GM23338 (cell line): ENCODE data around the gene CNTNAP2. TPM values are rescaled to one million over a fixed set of nuclear protein-coding genes. Genes with fewer than 3 reads are reported as not detected.

ENCODE experiments used
- ATAC-seq: fragments of 200-7000 bp; cut with Tn5 transposase; 3 replicates; pipeline ENCODE4 v1.9.1; 2020
- DNase-seq: peaks from one replicate; pipeline ENCODE4 v3.0.0-alpha.2; 2015; ENCODE audit warnings: low spot score
- H2AFZ ChIP-seq: fragments of 200-600 bp; sonication (generic); 2 replicates; pipeline ENCODE4 v1.8.0; 2016; ENCODE audit warnings: antibody characterized with exemption, mild to moderate bottlenecking, moderate library complexity
- H3F3A ChIP-seq: fragments of 200-600 bp; sonication (generic); replicated peaks from 2 replicates; pipeline ENCODE4 v1.8.0; 2017; ENCODE audit warnings: antibody characterized with exemption, mixed run types, low read depth
- H3K27ac ChIP-seq: fragments of 200-600 bp; sonication (generic); 2 replicates; pipeline ENCODE4 v1.6.1; 2016; ENCODE audit warnings: low read depth
- H3K27me3 ChIP-seq: fragments of 200-600 bp; sonication (generic); 2 replicates; pipeline ENCODE4 v1.8.0; 2016; ENCODE audit warnings: mild to moderate bottlenecking, mixed run types, moderate library complexity; ENCODE audit not compliant: insufficient read depth
- H3K36me3 ChIP-seq: fragments of 200-600 bp; sonication (generic); 2 replicates; pipeline ENCODE4 v1.8.0; 2016; ENCODE audit warnings: mild to moderate bottlenecking; ENCODE audit not compliant: insufficient read depth
- H3K4me1 ChIP-seq: fragments of 200-600 bp; sonication (generic); 2 replicates; pipeline ENCODE4 v1.8.0; 2016; ENCODE audit warnings: mild to moderate bottlenecking, moderate library complexity; ENCODE audit not compliant: insufficient read depth
- H3K4me2 ChIP-seq: fragments of 200-600 bp; sonication (generic); 2 replicates; pipeline ENCODE4 v1.7.1; 2017; ENCODE audit warnings: mixed run types
- H3K4me3 ChIP-seq: fragments of 200-600 bp; sonication (generic); 2 replicates; pipeline ENCODE4 v1.6.1; 2016; ENCODE audit warnings: mixed run types
- H3K79me2 ChIP-seq: fragments of 200-600 bp; sonication (generic); replicated peaks from 2 replicates; pipeline ENCODE4 v1.8.0; 2017; ENCODE audit warnings: mild to moderate bottlenecking; ENCODE audit not compliant: insufficient read depth
- H3K9me2 ChIP-seq: fragments of 200-600 bp; sonication (generic); 2 replicates; pipeline ENCODE4 v1.8.0; 2017; ENCODE audit not compliant: insufficient read depth
- H4K20me1 ChIP-seq: fragments of 200-600 bp; sonication (generic); replicated peaks from 2 replicates; pipeline ENCODE4 v1.8.0; 2017; ENCODE audit warnings: mild to moderate bottlenecking; ENCODE audit not compliant: insufficient read depth
- H3K27ac Mint-ChIP-seq: 2 replicates; pipeline ENCODE4 v1.8.0; 2020; ENCODE audit warnings: inconsistent platforms, mild to moderate bottlenecking, moderate library complexity, mixed read lengths
- H3K27me3 Mint-ChIP-seq: 3 replicates; pipeline ENCODE4 v1.8.0; 2022; ENCODE audit warnings: low read depth, mild to moderate bottlenecking, moderate library complexity, mixed read lengths, inconsistent platforms; ENCODE audit not compliant: insufficient read depth, poor library complexity
- H3K36me3 Mint-ChIP-seq: 3 replicates; pipeline ENCODE4 v1.8.0; 2021; ENCODE audit warnings: low read depth, mild to moderate bottlenecking, inconsistent platforms, moderate library complexity, mixed read lengths
- H3K4me1 Mint-ChIP-seq: 3 replicates; pipeline ENCODE4 v1.8.0; 2020; ENCODE audit warnings: mild to moderate bottlenecking, inconsistent platforms, mixed read lengths
- H3K4me3 Mint-ChIP-seq: 3 replicates; pipeline ENCODE4 v1.8.0; 2021; ENCODE audit warnings: moderate library complexity, mild to moderate bottlenecking, inconsistent platforms, mixed read lengths
- H3K9me3 Mint-ChIP-seq: 3 replicates; pipeline ENCODE4 v1.8.0; 2020; ENCODE audit warnings: moderate library complexity, mild to moderate bottlenecking, inconsistent platforms, mixed read lengths
- CREB1 ChIP-seq: fragments of 250-450 bp; sonication (Bioruptor Pico); IDR thresholded peaks from 2 replicates; pipeline ENCODE4 v1.5.0; 2020; ENCODE audit warnings: low read depth, mild to moderate bottlenecking, moderate library complexity
- EZH2 ChIP-seq: fragments of 200-600 bp; sonication (generic); IDR thresholded peaks from one replicate; pipeline ENCODE4 v1.8.0; 2017; ENCODE audit warnings: antibody characterized with exemption, mild to moderate bottlenecking, low read depth; ENCODE audit not compliant: unreplicated experiment
- EZH2phosphoT487 ChIP-seq: fragments of 200-600 bp; sonication (generic); IDR thresholded peaks from one replicate; pipeline ENCODE4 v1.8.1; 2018; ENCODE audit warnings: antibody characterized with exemption; ENCODE audit not compliant: unreplicated experiment
- JUNB ChIP-seq: IDR thresholded peaks from one replicate; pipeline ENCODE4 v1.6.1; 2016; ENCODE audit warnings: antibody characterized with exemption; ENCODE audit not compliant: unreplicated experiment
- NANOG ChIP-seq: IDR thresholded peaks from 2 replicates; pipeline ENCODE4 v1.6.1; 2016; ENCODE audit warnings: antibody characterized with exemption, borderline replicate concordance
- POLR2AphosphoS5 ChIP-seq: IDR thresholded peaks from 2 replicates; pipeline ENCODE4 v1.6.1; 2016; ENCODE audit warnings: antibody characterized with exemption, low read depth
- REST ChIP-seq: IDR thresholded peaks from one replicate; pipeline ENCODE4 v1.6.1; 2018; ENCODE audit warnings: antibody characterized with exemption; ENCODE audit not compliant: unreplicated experiment
- STAT1 ChIP-seq: IDR thresholded peaks from one replicate; pipeline ENCODE4 v1.6.1; 2016; ENCODE audit warnings: antibody characterized with exemption; ENCODE audit not compliant: unreplicated experiment
- ZNF114 ChIP-seq: fragments of 250-450 bp; sonication (Bioruptor Pico); IDR thresholded peaks from 2 replicates; pipeline ENCODE4 v1.5.0; 2020; ENCODE audit warnings: mild to moderate bottlenecking, moderate library complexity
- polyA plus RNA-seq: library from polyadenylated mRNA; unstranded; fragments of >200 nt; fragmentation: Nextera tagmentation; extraction: Ambion mirVana; gene quantifications from 2 replicates; pipeline ENCODE4 v1.2.1, GENCODE V29; 2016
- total RNA-seq: library from RNA; depleted of rRNA; stranded (reverse); fragments of >200 nt; shearing (Covaris generic); gene quantifications from 2 replicates; pipeline ENCODE4 v1.2.3, GENCODE V29; 2014
- TF ChIP-seq, protein P1 (sequence below): IDR thresholded peaks from 2 replicates; pipeline ENCODE4 v1.6.1; 2016; ENCODE audit warnings: antibody characterized with exemption
- TF ChIP-seq, protein P2 (sequence below): fragments of 250-450 bp; sonication (Bioruptor Pico); IDR thresholded peaks from 2 replicates; pipeline ENCODE4 v1.5.0; 2020; ENCODE audit warnings: mild to moderate bottlenecking, moderate library complexity

The CNTNAP2 gene
- total and polyA plus RNA-seq, 2 experiments from 2014 or later, result 38.2 to 61.3 TPM

- Histone ChIP-seq H3K4me1 (no peaks in the 10 kb centered on the region), H3K79me2 (no peaks in the 10 kb centered on the region), H4K20me1 (no peaks in the 10 kb centered on the region), H3F3A (no peaks in the 10 kb centered on the region), H3K4me3 (no peak overlapping the region), H3K4me2 (no peak overlapping the region), H3K27me3 (no peaks in the 10 kb centered on the region), H3K36me3 (no peaks in the 10 kb centered on the region), H3K27ac (no peak overlapping the region), H3K9me2 (no peaks in the 10 kb centered on the region), H2AFZ (no peak overlapping the region)
- DNase-seq (peak; percentile 3), ATAC-seq (no peak)
- H3K36me3 Mint-ChIP-seq, result no peaks in the 10 kb centered on the region
- no peaks in the 10 kb centered on the region; the same call in 1 of the 3 replicates for H3K4me1 Mint-ChIP-seq
- peaks cover 1% of the 10 kb centered on the region for H3K27me3 Mint-ChIP-seq
- peaks cover 15% of the 10 kb centered on the region; the same call in 2 of the 3 replicates for H3K9me3 Mint-ChIP-seq
- TF ChIP-seq CREB1 (no peak), REST (no peak), EZH2 (no peak), POLR2AphosphoS5 (no peak), NANOG (no peak), STAT1 (no peak), EZH2phosphoT487 (no peak), JUNB (no peak), ZNF114 (CRISPR knock-in tag) (no peak)
- TF ChIP-seq, protein P1, sequence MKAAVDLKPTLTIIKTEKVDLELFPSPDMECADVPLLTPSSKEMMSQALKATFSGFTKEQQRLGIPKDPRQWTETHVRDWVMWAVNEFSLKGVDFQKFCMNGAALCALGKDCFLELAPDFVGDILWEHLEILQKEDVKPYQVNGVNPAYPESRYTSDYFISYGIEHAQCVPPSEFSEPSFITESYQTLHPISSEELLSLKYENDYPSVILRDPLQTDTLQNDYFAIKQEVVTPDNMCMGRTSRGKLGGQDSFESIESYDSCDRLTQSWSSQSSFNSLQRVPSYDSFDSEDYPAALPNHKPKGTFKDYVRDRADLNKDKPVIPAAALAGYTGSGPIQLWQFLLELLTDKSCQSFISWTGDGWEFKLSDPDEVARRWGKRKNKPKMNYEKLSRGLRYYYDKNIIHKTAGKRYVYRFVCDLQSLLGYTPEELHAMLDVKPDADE, result no peak
- TF ChIP-seq, protein P2, sequence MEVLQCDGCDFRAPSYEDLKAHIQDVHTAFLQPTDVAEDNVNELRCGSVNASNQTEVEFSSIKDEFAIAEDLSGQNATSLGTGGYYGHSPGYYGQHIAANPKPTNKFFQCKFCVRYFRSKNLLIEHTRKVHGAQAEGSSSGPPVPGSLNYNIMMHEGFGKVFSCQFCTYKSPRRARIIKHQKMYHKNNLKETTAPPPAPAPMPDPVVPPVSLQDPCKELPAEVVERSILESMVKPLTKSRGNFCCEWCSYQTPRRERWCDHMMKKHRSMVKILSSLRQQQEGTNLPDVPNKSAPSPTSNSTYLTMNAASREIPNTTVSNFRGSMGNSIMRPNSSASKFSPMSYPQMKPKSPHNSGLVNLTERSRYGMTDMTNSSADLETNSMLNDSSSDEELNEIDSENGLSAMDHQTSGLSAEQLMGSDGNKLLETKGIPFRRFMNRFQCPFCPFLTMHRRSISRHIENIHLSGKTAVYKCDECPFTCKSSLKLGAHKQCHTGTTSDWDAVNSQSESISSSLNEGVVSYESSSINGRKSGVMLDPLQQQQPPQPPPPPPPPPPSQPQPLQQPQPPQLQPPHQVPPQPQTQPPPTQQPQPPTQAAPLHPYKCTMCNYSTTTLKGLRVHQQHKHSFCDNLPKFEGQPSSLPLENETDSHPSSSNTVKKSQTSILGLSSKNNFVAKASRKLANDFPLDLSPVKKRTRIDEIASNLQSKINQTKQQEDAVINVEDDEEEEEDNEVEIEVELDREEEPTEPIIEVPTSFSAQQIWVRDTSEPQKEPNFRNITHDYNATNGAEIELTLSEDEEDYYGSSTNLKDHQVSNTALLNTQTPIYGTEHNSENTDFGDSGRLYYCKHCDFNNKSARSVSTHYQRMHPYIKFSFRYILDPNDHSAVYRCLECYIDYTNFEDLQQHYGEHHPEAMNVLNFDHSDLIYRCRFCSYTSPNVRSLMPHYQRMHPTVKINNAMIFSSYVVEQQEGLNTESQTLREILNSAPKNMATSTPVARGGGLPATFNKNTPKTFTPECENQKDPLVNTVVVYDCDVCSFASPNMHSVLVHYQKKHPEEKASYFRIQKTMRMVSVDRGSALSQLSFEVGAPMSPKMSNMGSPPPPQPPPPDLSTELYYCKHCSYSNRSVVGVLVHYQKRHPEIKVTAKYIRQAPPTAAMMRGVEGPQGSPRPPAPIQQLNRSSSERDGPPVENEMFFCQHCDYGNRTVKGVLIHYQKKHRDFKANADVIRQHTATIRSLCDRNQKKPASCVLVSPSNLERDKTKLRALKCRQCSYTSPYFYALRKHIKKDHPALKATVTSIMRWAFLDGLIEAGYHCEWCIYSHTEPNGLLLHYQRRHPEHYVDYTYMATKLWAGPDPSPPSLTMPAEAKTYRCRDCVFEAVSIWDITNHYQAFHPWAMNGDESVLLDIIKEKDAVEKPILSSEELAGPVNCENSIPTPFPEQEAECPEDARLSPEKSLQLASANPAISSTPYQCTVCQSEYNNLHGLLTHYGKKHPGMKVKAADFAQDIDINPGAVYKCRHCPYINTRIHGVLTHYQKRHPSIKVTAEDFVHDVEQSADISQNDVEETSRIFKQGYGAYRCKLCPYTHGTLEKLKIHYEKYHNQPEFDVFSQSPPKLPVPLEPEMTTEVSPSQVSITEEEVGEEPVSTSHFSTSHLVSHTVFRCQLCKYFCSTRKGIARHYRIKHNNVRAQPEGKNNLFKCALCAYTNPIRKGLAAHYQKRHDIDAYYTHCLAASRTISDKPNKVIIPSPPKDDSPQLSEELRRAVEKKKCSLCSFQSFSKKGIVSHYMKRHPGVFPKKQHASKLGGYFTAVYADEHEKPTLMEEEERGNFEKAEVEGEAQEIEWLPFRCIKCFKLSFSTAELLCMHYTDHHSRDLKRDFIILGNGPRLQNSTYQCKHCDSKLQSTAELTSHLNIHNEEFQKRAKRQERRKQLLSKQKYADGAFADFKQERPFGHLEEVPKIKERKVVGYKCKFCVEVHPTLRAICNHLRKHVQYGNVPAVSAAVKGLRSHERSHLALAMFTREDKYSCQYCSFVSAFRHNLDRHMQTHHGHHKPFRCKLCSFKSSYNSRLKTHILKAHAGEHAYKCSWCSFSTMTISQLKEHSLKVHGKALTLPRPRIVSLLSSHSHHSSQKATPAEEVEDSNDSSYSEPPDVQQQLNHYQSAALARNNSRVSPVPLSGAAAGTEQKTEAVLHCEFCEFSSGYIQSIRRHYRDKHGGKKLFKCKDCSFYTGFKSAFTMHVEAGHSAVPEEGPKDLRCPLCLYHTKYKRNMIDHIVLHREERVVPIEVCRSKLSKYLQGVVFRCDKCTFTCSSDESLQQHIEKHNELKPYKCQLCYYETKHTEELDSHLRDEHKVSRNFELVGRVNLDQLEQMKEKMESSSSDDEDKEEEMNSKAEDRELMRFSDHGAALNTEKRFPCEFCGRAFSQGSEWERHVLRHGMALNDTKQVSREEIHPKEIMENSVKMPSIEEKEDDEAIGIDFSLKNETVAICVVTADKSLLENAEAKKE (CRISPR knock-in tag), result no peak
- no peak overlapping the region for H3K4me3 Mint-ChIP-seq
- H3K27ac Mint-ChIP-seq, result no peak overlapping the region
These were observed 2088.2 kb downstream of the CNTNAP2 start for GRCh38 chr7:148204639-148205304.
